DMS53 treated with DMSO at 0.1 percent for 48 hours (cell line): ENCODE data around the gene VPS13D.
A peak's percentile ranks its signal among the peaks of the same experiment; 100 is the strongest.

ENCODE experiments used
- DNase-seq: peaks from one replicate; lab custom pipeline; 2025; ENCODE audit not compliant: unreplicated experiment; lab: John Stamatoyannopoulos, UW

The VPS13D gene

DNA sequence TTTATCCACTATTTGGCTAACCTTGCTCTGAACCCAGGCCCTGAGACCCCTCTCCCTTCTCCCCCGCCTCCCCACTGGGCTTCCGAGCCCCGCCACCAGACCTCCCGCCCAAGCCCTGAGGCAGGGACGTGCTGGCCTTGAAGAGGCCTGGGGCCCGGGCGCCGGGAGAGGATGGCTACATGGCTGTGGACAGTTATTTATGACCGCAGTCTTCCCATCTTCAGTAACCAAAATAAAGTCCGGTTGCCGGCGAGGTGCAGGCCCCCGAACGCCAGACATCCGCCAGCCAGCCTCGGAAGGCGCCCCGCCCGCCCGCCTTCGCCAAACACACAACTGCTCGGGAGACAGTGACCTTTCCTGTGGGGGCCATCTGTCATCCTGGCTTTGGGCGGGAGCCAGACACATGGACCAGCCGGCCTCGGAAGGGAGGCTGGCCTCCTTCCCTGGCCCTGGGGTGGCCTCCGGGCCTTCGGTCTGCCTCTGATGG lies 319.2 kb downstream of the VPS13D start:
- DNase-seq: no peak

DNA sequence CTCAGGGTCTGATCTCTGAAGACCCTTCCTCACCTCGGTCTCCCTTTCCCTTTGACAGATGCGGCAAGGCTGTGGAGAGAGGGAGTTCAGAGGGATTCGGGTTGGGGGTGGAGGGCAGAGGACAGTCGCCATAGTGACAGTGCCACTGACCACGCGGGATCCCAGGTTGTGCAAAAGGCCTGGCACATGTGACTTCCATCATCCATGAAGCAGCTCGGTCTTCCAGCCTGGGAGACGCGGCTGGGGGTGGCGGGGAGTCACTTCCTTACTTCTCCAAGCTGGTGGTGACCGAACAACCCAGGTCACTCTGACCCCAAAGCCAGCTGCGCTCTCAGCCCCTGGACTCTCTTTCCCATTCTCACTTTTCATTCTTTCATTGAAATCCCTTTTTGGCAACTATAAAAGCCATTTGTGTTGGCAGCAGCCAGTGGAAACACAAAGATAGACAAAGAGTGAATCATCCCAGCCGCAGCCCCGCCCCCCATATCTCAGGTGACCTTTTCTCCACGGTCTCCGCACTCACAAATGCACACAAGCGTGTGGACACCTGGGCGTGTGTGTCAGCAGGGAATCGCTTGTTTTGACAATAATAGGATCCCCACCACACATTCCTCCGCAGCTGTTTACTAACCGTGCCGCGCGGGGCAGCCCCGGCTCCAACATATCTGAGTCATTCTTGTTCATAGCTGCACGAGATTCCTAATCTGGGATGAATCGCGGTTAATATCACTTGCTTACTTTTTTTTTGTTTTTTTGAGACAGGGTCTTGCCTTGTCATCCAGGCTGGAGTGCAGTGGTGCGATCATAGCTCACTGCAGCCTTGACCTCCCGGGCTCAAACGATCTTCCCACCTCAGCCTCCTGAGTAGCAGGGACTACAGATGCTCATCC lies 319.9 kb downstream of the VPS13D start:
- DNase-seq: peak; percentile 83

DNA sequence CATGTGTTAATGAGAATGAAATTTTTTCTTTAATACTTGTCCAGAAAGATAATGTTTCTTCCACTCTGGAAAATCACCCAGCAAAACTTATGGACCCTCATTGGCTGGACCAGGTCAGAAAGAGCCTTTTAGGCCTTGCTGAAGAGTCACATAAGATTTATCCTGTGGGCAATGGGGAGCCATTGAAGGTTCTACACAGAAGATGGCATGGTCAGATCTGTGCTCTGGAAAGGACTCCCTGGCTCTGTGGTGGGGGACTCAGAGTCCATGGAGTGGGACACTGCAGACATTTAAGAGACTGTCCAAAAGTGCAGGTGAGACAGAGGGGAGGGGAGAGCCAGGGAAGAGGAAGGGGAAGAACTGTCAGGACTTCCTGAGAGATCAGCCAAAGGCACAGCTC lies 321.8 kb downstream of the VPS13D start:
- no peak for DNase-seq

DNA sequence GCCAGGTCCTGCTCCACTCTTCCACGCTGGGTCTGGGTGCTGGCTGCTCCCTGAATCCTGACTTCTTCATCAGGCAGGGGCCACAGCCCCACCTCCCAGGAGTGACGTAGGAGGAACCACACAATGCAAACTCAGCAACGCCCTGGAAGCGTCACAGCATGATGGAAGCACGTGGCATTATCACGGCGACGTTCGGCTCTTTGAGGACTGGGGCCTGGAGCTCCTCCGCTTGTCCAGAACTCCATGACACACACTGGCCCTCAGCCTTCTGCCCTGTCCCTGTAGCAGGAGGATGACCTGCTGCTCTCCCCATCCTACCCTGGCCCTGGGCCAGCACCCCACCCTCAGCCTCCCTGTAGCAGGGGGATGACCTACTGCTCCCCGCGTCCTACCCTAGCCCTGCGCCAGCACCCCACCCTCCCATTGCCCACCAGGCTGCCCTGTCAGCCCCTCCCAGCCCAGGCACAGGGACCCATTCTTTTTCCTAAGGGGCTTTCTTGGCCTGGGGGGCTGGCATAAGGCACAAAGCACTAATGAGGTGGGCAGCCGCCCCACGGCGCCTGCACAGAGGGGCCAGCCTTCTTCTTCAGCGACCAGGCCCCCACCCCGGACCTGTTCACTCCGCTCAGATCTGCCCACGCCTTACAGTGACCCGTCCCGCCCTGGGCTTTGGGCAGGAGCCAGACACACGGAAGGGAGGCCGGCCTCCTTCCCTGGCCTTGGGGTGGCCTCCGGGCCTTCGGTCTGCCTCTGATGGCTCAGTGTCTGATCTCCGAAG lies 322.5 kb downstream of the VPS13D start:
- DNase-seq: no peak

DNA sequence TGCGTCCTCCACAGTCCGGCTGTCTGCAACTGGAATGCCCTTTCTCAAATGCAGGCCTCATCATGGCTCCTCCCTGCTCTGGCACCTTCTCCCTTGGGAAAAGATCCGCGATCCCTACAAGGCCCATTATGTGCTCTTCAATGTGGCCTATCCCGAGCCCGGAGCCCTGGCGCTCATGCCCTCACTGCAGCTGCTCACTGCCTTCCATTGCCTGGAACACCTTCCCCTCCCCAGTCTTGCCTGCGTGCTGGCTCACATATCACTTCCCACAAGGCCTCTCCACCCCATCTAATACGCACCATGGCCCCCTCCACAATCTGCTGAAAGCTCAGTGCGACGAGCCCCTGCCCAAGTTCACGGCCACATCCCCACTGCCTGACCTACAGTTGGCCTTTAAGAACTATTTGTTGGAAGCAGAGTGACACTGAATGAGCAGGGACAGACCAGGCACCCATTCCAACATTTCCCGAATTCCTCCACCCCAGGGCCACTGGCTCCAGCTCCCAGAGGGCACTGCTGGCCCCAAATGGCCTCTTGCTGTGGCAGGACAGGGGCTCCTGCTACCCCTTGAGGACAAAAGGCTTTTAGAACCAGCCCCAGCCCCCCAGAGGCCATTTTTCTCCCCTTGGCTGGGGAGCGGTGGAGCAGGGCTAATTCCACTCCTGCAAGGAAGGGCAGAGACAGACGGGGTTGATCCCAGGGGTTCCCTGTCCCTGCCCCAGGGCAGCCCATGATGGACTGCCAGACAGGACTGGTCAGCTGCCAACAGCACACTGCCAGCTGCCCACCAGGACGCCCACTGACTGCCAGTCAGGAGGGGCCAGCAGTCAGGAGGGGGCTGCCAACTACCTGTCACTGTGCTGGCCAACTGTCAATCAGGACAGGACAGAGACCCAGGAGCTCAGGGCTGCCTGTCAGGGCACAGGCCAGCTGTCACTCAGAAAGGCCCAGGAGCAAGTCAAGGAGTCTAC lies 323.4 kb downstream of the VPS13D start:
- no peak for DNase-seq

DNA sequence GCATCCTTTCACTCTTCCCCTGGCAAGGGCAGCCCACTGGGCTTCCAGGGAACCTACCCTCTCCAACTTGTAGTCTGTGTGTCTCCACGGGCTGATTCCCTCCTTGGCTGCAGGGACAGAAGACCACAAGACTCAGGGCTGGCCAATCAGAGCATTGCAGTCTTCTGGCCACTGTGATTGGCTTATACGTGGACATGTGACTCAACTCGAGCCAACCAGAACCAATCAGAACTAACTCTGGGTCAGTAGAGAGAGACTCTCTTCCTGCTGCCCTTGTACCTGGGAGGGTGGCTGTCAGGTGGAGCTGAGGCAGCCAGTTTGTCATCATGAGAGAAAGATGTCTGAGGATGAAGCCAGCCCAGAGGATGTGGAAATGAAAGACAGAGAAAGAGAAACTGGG lies 324.1 kb downstream of the VPS13D start:
- no peak for DNase-seq

DNA sequence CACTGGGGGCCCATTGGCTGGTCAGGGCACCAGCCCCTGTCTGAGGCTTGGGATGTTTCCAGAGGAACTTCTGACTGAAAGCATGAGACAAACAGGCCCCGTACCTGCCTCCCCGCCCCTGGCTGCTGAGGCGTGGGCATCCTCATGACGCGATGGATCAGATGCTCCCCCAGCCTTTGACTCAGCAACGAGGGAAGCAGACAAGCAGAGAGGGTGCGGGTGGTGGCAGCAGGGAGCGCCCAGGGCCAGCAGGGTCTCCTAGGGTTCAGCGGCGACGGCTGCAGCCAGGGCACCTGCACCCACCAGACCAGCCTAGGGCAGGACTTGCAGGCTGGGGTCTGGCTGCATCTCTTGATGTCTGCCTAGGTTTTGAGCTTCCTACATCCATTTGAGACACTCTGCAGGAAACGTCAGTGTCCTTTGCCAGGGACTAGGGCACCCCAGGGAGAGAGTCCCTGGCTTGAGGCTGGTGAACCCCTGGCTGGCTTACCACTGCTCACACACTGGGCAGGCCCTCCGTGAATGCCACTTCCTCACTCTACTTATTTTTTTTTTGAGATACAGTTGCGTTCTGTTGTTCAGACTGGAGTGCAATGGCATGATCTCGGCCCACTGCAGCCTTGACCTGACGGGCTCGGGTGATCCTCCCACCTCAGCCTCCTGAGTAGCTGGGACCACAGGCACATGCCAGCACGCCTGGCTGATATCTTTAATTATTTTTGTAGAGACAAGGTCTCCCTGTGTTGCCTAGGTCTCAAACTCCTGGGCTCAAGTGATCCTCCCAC lies 324.9 kb downstream of the VPS13D start:
- no peak for DNase-seq

DNA sequence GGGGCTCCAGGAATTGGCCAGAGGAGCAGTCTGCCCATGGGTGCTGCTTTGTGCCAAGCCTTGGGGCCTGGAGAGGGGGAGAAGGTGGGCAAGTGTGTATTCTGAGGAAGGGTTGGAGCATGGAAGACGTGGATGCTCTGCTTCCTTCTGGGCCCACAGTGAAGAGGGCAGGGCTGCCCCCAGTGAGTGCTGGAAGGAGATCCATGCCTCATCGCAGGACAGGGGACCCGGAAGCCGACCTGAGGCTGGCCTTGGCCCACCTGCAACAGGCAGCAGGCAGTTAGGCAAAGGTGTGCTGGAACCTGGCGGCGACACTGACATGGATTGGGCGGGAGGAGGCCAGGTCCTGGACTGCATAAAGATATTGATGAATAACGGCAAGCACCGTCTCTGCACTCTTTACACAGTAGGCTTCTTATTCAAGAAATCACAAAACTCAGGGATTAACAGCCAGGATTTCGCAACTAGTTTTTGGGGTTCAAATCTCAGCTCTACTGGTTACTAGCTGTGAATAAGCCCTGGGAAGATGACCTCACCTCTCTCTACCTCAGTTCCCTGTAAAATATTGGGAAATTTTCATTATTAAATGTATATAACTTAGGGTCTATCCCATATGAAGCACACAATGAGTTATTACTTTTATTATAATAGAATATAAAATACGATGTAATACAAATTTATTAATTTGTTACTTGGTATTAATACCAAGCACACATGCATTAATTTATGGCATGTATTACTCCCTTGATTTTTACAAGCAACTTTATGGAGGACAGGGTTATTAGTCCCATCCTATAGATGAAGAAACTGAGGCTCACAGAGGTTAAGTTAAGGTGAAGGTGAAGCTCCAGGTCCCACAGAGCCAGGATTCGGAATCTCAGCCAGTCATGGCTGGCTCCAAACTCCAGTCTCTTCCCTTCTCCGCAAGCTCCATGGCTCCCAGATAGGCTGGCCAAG lies 325.9 kb downstream of the VPS13D start:
- DNase-seq: no peak

DNA sequence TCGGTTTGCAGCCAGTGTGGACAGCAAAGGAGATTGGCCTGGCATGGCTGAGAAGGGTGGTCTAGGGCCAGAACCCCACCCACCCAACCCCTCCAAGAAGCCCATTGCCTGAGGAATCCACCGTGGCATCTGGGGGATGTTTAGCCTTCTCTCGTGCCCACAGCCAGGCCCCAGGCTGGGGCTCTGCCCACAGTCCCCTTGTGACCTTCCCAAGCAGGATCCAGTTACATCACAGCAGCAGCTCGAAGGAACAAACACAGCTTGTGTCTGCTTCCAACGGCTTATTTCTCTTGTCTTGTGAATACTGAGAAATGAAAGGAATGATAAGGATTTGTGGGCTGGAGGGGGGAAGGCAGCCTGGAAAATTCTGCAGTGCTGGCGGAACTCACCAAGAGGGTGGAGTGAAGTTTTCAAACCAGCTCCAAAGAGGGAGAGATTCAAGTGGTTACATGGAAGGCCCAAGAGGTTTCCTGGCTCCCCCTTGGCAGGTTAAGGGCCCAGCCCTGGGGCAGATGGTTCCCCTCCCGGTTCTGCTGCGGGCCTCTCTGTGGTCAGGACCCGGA lies 326.6 kb downstream of the VPS13D start:
- no peak for DNase-seq

DNA sequence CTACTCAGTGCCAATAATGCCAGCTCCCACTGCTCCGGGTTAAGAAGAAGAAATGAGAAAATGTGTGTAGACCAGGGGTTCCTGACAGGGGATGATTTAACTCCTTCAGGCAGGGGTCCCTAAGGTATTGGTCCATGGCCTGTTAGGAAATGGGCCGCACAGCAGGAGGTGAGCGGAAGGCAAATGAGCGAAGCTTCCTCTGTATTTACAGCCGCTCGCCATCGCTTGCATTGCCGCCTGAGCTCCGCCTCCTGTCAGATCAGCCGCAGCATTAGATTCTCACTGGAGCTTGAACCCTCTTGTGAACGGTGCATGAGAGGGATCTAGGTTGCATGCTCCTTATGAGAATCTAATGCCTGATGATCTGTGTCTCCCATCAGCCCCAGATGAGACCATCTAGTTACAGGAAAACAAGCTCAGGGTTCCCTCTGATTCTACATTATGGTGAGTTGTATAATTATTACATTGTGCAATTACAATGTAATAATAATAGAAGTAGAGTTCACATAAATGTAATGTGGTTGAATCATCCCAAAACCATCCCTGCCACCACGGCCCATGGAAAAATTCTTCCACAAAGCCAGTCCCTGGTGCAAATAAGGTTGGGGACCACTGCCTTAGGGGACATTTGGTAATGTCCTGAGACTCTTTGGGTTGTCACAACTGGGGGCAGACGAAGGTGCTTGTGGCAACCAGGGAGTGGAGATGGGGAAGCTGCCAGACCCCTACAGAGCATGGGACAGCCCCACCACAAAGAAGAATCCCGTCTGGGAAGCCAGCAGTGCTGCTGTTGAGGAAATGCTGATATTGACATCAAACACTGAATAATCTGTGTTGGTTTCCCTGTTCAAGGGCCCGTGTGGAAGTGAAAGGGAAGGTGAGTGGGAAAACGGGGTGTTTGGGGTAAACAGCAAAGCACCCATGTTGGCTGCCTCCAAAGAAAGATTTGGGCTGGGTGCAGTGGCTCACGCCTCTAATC lies 327.4 kb downstream of the VPS13D start:
- DNase-seq: no peak

DNA sequence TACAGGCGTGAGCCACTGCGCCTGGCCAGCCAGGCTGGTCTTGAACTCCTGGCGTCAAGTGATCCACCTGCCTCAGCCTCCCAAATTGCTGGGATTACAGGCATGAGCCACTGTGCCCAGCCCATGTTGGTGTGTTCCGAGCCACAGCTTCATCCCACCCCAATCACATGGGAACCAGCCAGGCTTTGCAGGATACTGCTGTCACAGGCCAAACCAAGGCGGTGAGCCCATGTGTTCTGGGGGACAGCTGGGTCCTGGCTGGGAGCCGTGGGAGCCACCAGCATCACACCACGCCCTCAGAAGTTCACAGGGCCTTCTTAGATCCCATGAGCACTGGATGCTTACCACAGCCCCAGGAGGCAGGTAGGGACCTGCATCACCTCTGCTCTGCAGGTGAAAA lies 331.3 kb downstream of the VPS13D start:
- DNase-seq: no peak
